H1 (cell line): ENCODE measurements around the gene P4HA3. TPM values are rescaled to one million over a fixed set of nuclear protein-coding genes. Genes with fewer than 3 reads are reported as not detected.

Experiments used
- CTCF ChIA-PET: fragments of 300-600 bp; sonication (Branson Sonifier 250); formaldehyde crosslinking; loops from one replicate; lab custom pipeline; 2021; ENCODE audit not compliant: partially characterized antibody; lab: Charles Lee
- POLR2A ChIA-PET: fragments of 300-600 bp; sonication (Branson Sonifier 250); formaldehyde crosslinking; loops from one replicate; lab custom pipeline; 2021; ENCODE audit warnings: inconsistent platforms; ENCODE audit not compliant: partially characterized antibody; lab: Charles Lee
- DNase-seq, 2 experiments: peaks; one replicate each; pipeline versions ENCODE4 v3.0.0 to v3.0.0-alpha.2; 2010 to 2022; ENCODE audit warnings: low spot score in 2 of 2, low read depth in 1 of 2, mixed read lengths in 1 of 2
- FAIRE-seq: peaks from 2 replicates; lab custom pipeline; 2011; peaks lifted over from hg19 to GRCh38; lab: Jason Lieb, UNC
- H2AFZ ChIP-seq: 2 replicates; pipeline ENCODE4 v1.8.1; 2012; ENCODE audit warnings: low read length, inconsistent platforms
- H2AK5ac ChIP-seq: 2 replicates; pipeline ENCODE4 v1.6.1; 2013; ENCODE audit warnings: low read depth, low read length
- H2BK120ac ChIP-seq: replicated peaks from 2 replicates; pipeline ENCODE3; 2013; ENCODE audit warnings: low read depth, low read length, inconsistent platforms
- H2BK12ac ChIP-seq: 2 replicates; pipeline ENCODE4 v1.6.1; 2013; ENCODE audit warnings: low read depth, low read length
- H2BK15ac ChIP-seq: 2 replicates; pipeline ENCODE4 v1.6.1; 2013; ENCODE audit warnings: low read length
- H2BK20ac ChIP-seq: 2 replicates; pipeline ENCODE4 v1.6.1; 2013; ENCODE audit warnings: low read length
- H2BK5ac ChIP-seq: 2 replicates; pipeline ENCODE4 v1.6.1; 2013; ENCODE audit warnings: low read depth, low read length
- H3K14ac ChIP-seq: 2 replicates; pipeline ENCODE4 v1.6.1; 2013; ENCODE audit warnings: inconsistent platforms; ENCODE audit not compliant: insufficient read length
- H3K18ac ChIP-seq: 2 replicates; pipeline ENCODE4 v1.6.1; 2013; ENCODE audit warnings: low read length; ENCODE audit errors: extremely low read depth
- H3K23ac ChIP-seq: 2 replicates; pipeline ENCODE4 v1.6.1; 2013; ENCODE audit warnings: inconsistent platforms; ENCODE audit not compliant: insufficient read length
- H3K23me2 ChIP-seq: 2 replicates; pipeline ENCODE4 v1.6.1; 2013; ENCODE audit warnings: low read depth, low read length
- H3K27ac ChIP-seq: 2 replicates; pipeline ENCODE4 v1.6.1; 2011; ENCODE audit warnings: low read depth, low read length, inconsistent platforms
- H3K27me3 ChIP-seq, 4 experiments: replicated peaks in 1 of 4; 1 replicate in 1 of 4; 2 replicates in 3 of 4; pipeline versions ENCODE4 v1.6.1 to v1.8.1; 2011 to 2013; ENCODE audit warnings: low read length in 3 of 4, mild to moderate bottlenecking in 3 of 4, inconsistent platforms in 2 of 4, mixed read lengths in 2 of 4, moderate library complexity in 1 of 4; ENCODE audit not compliant: control insufficient read depth in 3 of 4, insufficient read depth in 3 of 4; ENCODE audit errors: extremely low read depth in 1 of 4
- H3K36me3 ChIP-seq, 4 experiments: 2 replicates each; pipeline versions ENCODE4 v1.6.1 to v1.8.1; 2011 to 2013; ENCODE audit warnings: mild to moderate bottlenecking in 4 of 4, low read length in 3 of 4, moderate library complexity in 2 of 4, control low read depth in 1 of 4, inconsistent platforms in 1 of 4; ENCODE audit not compliant: insufficient read depth in 4 of 4, control insufficient read depth in 2 of 4
- H3K4ac ChIP-seq: replicated peaks from 2 replicates; pipeline ENCODE3; 2013; ENCODE audit warnings: low read length, low read depth, mixed read lengths, inconsistent platforms; ENCODE audit not compliant: insufficient read length
- H3K4me1 ChIP-seq, 4 experiments: replicated peaks in 1 of 4; 1 replicate in 1 of 4; 2 replicates in 3 of 4; pipeline versions ENCODE4 v1.6.1 to v1.8.1; 2011 to 2013; ENCODE audit warnings: low read length in 3 of 4, inconsistent platforms in 2 of 4, mixed read lengths in 1 of 4; ENCODE audit not compliant: insufficient read depth in 4 of 4, control insufficient read depth in 3 of 4
- H3K4me2 ChIP-seq, 2 experiments: 2 replicates each; pipeline versions ENCODE4 v1.6.1 to v1.8.1; 2011 to 2013; ENCODE audit warnings: low read depth in 2 of 2, low read length in 2 of 2, control low read depth in 1 of 2, inconsistent platforms in 1 of 2, mild to moderate bottlenecking in 1 of 2; ENCODE audit not compliant: insufficient read depth in 1 of 2
- H3K4me3 ChIP-seq, 4 experiments: fragments of 200-600, 300-600 bp in 1 of 4; sonication (generic), shearing (Covaris generic), sonication (Bioruptor Twin) in 1 of 4; 2 replicates each; pipeline versions ENCODE4 v1.5.1 to v1.8.1; 2011 to 2016; ENCODE audit warnings: low read length in 4 of 4, low read depth in 3 of 4, control low read depth in 2 of 4, inconsistent platforms in 2 of 4, mild to moderate bottlenecking in 2 of 4, mixed read lengths in 1 of 4, moderate library complexity in 1 of 4; ENCODE audit not compliant: insufficient read depth in 2 of 4; ENCODE audit errors: extremely low read depth in 1 of 4
- H3K56ac ChIP-seq: replicated peaks from 2 replicates; pipeline ENCODE3; 2013; ENCODE audit warnings: low read depth, mild to moderate bottlenecking, mixed read lengths, low read length, inconsistent platforms; ENCODE audit not compliant: insufficient read length
- H3K79me1 ChIP-seq: 2 replicates; pipeline ENCODE4 v1.6.1; 2013; ENCODE audit warnings: low read depth, low read length, control low read depth
- H3K79me2 ChIP-seq, 2 experiments: 2 replicates each; pipeline versions ENCODE4 v1.6.1 to v1.8.1; 2012 to 2013; ENCODE audit warnings: low read length in 2 of 2, mild to moderate bottlenecking in 2 of 2, inconsistent platforms in 1 of 2; ENCODE audit not compliant: insufficient read depth in 2 of 2, control insufficient read depth in 1 of 2
- H3K9ac ChIP-seq, 4 experiments: replicated peaks in 1 of 4; 1 replicate in 1 of 4; 2 replicates in 3 of 4; pipeline versions ENCODE4 v1.6.1 to v1.8.1; 2011 to 2013; ENCODE audit warnings: low read depth in 3 of 4, low read length in 3 of 4, control low read depth in 2 of 4, mild to moderate bottlenecking in 2 of 4, moderate library complexity in 2 of 4, inconsistent platforms in 1 of 4; ENCODE audit errors: extremely low read depth in 1 of 4
- H3K9me3 ChIP-seq, 2 experiments: 2 replicates each; pipeline versions ENCODE4 v1.6.1 to v1.8.1; 2012 to 2013; ENCODE audit warnings: mild to moderate bottlenecking in 2 of 2, moderate library complexity in 2 of 2, control low read depth in 1 of 2, inconsistent platforms in 1 of 2, low read depth in 1 of 2, low read length in 1 of 2, mixed read lengths in 1 of 2; ENCODE audit not compliant: insufficient read depth in 2 of 2
- H4K20me1 ChIP-seq, 2 experiments: replicated peaks in 1 of 2; 2 replicates each; pipeline versions ENCODE3 to v1.8.1; 2011 to 2013; ENCODE audit warnings: inconsistent platforms in 2 of 2, low read length in 2 of 2, mild to moderate bottlenecking in 1 of 2; ENCODE audit not compliant: insufficient read depth in 2 of 2, control insufficient read depth in 1 of 2
- H4K5ac ChIP-seq: 2 replicates; pipeline ENCODE4 v1.6.1; 2013; ENCODE audit warnings: low read length, low read depth, mixed read lengths, inconsistent platforms; ENCODE audit not compliant: insufficient read length
- H4K8ac ChIP-seq: 2 replicates; pipeline ENCODE4 v1.8.0; 2013; ENCODE audit warnings: mild to moderate bottlenecking, moderate library complexity, low read length, inconsistent platforms; ENCODE audit not compliant: insufficient read depth; ENCODE audit errors: extremely low read depth
- H4K91ac ChIP-seq: replicated peaks from 2 replicates; pipeline ENCODE3; 2013; ENCODE audit warnings: low read length, mixed read lengths, inconsistent platforms; ENCODE audit not compliant: insufficient read length
- EZH2 ChIP-seq: fragments of 200-600 bp; sonication (generic); IDR thresholded peaks from 2 replicates; pipeline ENCODE4 v1.7.1; 2012; ENCODE audit warnings: low read depth, mild to moderate bottlenecking, moderate library complexity, low read length, inconsistent platforms; ENCODE audit not compliant: severe bottlenecking
- JUND ChIP-seq: IDR thresholded peaks from 2 replicates; pipeline ENCODE4 v1.6.1; 2011; ENCODE audit warnings: mild to moderate bottlenecking, improper control_type of control experiment, low read length
- KDM1A ChIP-seq: fragments of 200-600, 300-600 bp; sonication (generic); IDR thresholded peaks from 2 replicates; pipeline ENCODE4 v1.7.1; 2016; ENCODE audit warnings: mild to moderate bottlenecking, low read length, borderline replicate concordance
- WGBS, 2 experiments: shearing (Covaris generic) in 1 of 2; methylation state at CpG; one replicate each; pipeline versions ENCODE4 v1.1.6 to v1.1.7; 2013 to 2015; ENCODE audit warnings: low lambda C conversion rate in 2 of 2, mixed read lengths in 2 of 2, inconsistent platforms in 1 of 2, low coverage in 1 of 2, missing lambda C conversion rate in 1 of 2; ENCODE audit not compliant: insufficient replicate concordance in 2 of 2, insufficient coverage in 1 of 2, insufficient read length in 1 of 2; ENCODE audit errors: extremely low coverage in 1 of 2, missing lambda C conversion rate in 1 of 2; 5-methylcytosine and 5-hydroxymethylcytosine counted together
- polyA plus RNA-seq, 7 experiments: library from polyadenylated mRNA; depleted of rRNA in 3 of 7; stranded (reverse) in 5 of 7; unstranded in 2 of 7; fragments of >200 nt in 5 of 7; fragments of 200-250 nt in 2 of 7; gene quantifications; 1 replicate in 5 of 7; 2 replicates in 1 of 7; 4 replicates in 1 of 7; pipeline versions ENCODE4 v1.2.1 to v1.2.3, GENCODE V29; 2011 to 2013; ENCODE audit warnings: missing spikeins in 2 of 7, mixed read lengths in 2 of 7
- total RNA-seq: library from RNA; stranded (reverse); fragmentation: NEBNext Ultra II Directional; extraction: Animal tissue kit (Norgen Biotek cat#: 25700); gene quantifications from 2 replicates; pipeline ENCODE4 v1.2.1, GENCODE V29; 2021
- TF ChIP-seq, protein P1 (sequence below): IDR thresholded peaks from 2 replicates; pipeline ENCODE4 v1.6.1; 2012; ENCODE audit warnings: inconsistent platforms
- TF ChIP-seq, protein P2 (sequence below): IDR thresholded peaks from 2 replicates; pipeline ENCODE4 v1.6.1; 2011; ENCODE audit warnings: low read length, improper control_type of control experiment

Gene P4HA3
- total and polyA plus RNA-seq, 2 of the 8 experiments (the other 6 are each of a cell fraction or from before 2014, with no cell fraction given), result 0.06 TPM; not detected in 1

DNA sequence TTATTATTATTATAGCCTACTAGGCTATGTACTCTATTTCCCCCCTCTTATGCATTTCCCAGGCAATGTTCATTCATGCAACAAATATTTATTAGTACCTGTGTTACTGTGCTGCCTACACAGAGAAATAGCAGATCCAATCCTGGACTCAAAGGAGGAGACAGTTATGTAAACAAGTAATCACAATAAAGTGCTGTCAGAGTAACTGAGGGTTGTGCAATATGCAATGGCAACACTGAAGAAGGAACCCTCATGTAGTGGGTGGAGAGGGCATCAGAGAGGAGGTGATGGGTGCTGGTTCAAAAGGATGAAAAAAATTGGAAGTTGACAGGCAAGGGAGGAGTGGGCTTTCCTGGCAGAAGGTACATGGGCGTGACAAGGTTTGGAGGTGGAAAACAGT, 886 bp upstream of the P4HA3 start:
- no peak overlapping the region for H4K5ac ChIP-seq
- H3K27ac ChIP-seq, result no peak overlapping the region
- H3K56ac ChIP-seq, result no peak overlapping the region
- H2BK5ac ChIP-seq, result no peak overlapping the region
- H3K23ac ChIP-seq, result no peak overlapping the region
- H3K14ac ChIP-seq, result no peak overlapping the region
- CTCF ChIA-PET, result interaction anchor here (1.3 to 1.4 kb wide), 2 partner anchors 57 to 141 kb away, joined by 3 to 6 read pairs; no protein-coding TSS in a partner anchor
- H2BK15ac ChIP-seq, result no peak overlapping the region
- H2BK20ac ChIP-seq, result no peak overlapping the region
- H4K8ac ChIP-seq, result no peak overlapping the region
- H3K18ac ChIP-seq, result no peak overlapping the region
- H2BK12ac ChIP-seq, result no peak overlapping the region
- peaks cover 0 to 8% (median 3%) of the 10 kb centered on the region in 4 experiments; a peak in 3 of 7 replicates for H3K4me1 ChIP-seq
- 86% methylated on average over 1 of the region's 1 CpG; no CpG with 5 or more reads in 1 of the 2 experiments for WGBS, 2 experiments
- POLR2A ChIA-PET, result no interaction called here
- H3K4ac ChIP-seq, result no peak overlapping the region
- no peaks in the 10 kb centered on the region; a peak in 1 of 4 replicates for H3K9me3 ChIP-seq
- no peak overlapping the region for H2BK120ac ChIP-seq
- no peaks in the 10 kb centered on the region for H3K79me1 ChIP-seq
- H3K79me2 ChIP-seq, result no peaks in the 10 kb centered on the region
- peak overlapping the region in 1 of 2 experiments; percentile 77; a peak in 1 of 4 replicates for H3K4me2 ChIP-seq
- no peak overlapping the region for H4K91ac ChIP-seq
- H2AK5ac ChIP-seq, result no peak overlapping the region
- no peak for FAIRE-seq
- H3K27me3 ChIP-seq, result peaks cover 8 to 24% (median 16%) of the 10 kb centered on the region in 4 experiments
- no peak for TF ChIP-seq EZH2
- TF ChIP-seq, protein P1, sequence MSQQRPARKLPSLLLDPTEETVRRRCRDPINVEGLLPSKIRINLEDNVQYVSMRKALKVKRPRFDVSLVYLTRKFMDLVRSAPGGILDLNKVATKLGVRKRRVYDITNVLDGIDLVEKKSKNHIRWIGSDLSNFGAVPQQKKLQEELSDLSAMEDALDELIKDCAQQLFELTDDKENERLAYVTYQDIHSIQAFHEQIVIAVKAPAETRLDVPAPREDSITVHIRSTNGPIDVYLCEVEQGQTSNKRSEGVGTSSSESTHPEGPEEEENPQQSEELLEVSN, result no peak
- TF ChIP-seq KDM1A, result no peak
- no peak for TF ChIP-seq JUND
- TF ChIP-seq, protein P2, sequence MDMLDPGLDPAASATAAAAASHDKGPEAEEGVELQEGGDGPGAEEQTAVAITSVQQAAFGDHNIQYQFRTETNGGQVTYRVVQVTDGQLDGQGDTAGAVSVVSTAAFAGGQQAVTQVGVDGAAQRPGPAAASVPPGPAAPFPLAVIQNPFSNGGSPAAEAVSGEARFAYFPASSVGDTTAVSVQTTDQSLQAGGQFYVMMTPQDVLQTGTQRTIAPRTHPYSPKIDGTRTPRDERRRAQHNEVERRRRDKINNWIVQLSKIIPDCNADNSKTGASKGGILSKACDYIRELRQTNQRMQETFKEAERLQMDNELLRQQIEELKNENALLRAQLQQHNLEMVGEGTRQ, result no peak
- TF ChIP-seq, all 59 proteins: peak for 0
- no peak overlapping the region for H3K9ac ChIP-seq
- DNase-seq, result no peak
- no peak overlapping the region for H3K4me3 ChIP-seq
- peaks cover 0 to 6% of the 10 kb centered on the region in 2 experiments for H4K20me1 ChIP-seq
- no peaks in the 10 kb centered on the region for H3K36me3 ChIP-seq
- H3K23me2 ChIP-seq, result peaks cover 7% of the 10 kb centered on the region
- H2AFZ ChIP-seq, result no peak overlapping the region
